HG02970 (cell line): Measurements from ENCODE around the gene SIT1.

Source experiments
- ATAC-seq: cut with Tn5 transposase; IDR thresholded peaks from one replicate; pipeline ENCODE4 v1.9.1; 2021; ENCODE audit warnings: mild to moderate bottlenecking, moderate library complexity, moderate number of reproducible peaks; ENCODE audit not compliant: unreplicated experiment, low FRiP score

Gene SIT1

DNA sequence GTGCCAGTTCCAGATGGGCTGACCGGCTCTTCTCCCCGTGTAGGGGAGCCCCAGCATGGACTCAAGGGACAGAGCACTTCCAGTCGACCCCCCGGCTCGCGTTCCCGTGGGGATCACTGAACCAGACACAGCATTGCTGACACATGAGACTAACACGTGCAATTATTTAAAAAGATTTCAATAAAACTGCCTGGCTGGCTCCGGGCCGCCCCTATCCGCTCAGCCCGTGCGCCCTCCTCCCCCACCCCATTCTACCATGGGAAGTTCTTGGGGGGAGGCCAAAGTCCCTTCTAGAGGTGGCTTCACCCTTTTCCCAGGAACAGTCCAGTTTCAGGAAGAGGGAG is 40.9 kb downstream of the SIT1 start:
- no peak for ATAC-seq

DNA sequence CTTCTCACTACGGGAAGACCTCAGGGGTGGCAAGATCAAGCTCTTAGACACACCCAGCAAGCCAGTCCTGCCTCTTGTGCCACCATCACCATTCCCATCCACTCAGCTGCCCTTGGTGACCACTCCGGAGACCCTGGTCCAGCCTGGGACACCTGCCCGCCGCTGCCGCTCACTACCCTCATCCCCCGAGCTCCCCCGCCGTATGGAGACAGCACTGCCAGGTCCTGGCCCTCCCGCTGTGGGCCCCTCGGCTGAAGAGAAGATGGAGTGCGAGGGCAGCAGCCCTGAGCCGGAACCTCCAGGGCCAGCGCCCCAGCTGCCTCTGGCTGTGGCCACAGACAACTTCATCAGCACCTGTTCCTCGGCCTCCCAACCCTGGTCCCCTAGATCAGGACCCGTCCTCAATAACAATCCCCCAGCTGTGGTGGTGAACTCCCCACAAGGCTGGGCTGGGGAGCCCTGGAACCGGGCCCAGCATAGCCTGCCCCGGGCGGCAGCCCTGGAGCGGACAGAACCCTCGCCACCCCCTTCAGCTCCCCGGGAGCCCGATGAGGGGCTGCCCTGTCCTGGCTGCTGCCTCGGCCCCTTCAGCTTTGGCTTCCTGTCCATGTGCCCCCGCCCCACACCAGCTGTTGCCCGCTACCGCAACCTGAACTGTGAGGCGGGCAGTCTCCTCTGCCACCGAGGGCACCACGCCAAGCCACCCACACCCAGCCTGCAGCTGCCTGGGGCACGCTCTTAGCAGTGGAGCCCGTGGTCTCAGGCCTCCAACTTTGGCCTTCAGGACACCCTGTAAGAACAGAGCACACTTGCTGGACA is 41.5 kb downstream of the SIT1 start:
- ATAC-seq: no peak

DNA sequence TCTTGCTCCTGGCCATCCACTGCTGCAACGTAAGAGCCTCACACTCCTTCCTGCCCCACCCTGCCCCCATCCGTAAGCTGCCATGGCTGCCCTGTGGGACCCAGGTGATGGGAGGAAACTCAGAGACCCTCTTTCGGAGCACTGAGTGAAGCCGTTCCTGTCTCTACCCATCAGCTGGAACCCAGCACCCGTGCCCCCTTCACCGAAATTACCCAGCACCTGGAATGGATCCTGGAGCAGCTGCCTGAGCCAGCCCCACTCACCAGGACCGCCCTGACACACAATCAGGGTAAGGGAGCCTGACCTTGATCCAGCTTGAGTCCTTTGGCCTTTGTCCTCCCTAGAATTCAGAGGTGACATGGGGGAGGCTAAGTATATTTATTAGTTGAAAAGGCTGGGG is 42.5 kb downstream of the SIT1 start:
- no peak for ATAC-seq

DNA sequence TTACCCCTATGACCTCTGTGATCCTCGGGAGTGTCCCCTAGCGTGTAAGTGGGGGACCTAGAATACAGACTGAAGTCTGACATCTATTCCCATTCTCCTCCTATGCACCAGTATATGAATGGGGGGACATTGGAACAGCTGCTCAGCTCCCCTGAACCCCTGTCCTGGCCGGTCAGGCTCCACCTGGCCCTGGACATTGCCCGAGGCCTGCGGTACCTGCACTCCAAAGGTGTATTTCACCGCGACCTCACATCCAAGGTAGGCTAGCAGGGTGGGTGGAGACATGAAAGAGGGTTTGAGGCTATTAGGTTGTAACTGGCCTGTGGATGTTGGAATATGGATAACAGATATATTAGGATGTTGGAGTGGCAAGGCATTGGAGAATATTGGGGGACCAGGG is 44.0 kb downstream of the SIT1 start:
- no peak for ATAC-seq

DNA sequence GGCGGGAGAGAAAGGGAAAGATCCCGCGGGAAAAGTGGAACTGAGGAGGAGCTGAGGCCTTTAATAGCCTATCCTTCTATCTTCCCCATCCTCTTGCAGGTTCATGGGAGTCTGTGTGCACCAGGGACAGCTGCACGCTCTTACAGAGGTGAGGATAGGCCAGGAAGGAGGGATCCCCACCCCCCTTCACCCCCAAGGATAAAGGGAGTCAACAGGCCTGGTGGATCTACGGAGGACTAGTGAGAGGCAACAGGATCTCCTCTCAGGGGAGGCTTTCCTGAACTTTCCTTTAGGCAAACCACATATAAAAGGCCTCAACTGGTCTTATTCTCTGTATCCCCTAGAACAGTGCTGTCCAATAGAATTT is 44.6 kb downstream of the SIT1 start:
- ATAC-seq: no peak

DNA sequence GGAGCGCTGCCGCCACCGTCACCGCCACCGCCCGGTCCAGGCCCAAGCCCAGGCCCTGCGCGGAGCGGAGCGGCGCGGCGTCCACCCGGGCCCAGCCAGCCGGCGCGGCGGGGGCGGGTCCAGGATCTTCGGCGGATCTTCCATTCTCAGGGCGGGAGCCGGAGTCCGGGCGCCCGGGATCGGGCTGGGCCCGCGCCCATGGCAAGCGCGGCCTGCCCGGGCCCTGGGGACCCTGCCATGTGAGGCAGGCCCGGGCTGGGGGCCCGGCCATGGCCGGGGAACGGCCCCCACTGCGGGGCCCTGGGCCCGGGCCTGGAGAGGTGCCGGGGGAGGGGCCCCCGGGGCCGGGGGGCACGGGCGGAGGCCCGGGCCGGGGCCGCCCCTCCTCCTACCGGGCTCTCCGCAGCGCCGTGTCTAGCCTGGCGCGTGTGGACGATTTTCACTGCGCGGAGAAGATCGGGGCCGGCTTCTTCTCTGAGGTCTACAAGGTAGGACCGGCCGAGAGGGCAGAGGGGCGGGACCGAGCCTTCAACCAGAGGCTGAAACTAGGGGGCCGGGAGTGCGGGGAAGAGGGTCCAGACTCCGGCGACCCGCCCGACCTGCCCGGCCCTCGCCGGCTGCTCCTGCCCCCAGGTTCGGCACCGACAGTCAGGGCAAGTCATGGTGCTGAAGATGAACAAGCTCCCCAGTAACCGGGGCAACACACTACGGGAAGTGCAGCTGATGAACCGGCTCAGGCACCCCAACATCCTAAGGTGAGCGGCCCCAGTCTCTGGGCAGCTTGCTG is 45.2 kb downstream of the SIT1 start:
- ATAC-seq: peak; percentile 0

DNA sequence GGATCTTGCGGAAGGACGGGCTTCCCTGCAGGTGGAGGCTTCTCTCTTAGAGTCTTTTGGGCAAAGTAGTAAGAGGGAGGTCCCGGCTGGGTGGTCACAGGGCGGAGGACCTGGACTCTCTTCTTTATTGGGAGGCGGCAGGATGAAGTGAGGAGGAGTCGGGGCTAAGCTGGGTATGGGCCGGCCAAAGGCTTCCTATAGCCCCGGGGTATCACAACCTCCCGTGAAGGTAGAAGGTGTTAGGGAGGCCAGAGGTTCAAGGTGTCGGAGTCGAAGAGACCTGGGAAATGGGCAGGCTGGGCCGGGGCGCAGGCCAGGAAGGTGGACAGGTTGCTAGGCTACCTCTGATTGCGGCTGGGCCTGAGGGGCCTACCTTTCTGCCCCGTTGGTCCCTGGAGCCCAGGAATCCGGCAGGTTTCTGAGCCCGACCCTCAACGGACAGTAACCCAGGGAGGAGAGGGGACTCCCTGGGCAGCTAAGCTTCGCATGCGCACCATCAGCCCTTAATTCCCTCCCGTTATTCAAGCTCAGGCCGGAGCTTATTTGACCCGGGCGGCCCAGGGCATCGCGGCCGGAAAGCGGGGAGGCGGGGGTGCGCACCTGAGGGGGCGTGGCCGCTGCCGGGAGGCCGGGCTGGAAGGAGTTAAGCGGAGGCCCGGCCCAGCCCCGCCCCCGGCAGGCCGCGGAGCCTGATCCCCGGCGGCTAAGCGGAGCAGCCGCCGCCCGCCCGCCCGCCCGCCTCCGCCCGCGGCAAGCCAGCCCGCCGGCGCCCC is 46.0 kb downstream of the SIT1 start, which contains the start of gene TESK1:
TSS of gene TESK1 (plus strand) at position 685 of the 773 bp plus-strand sequence. CDS start 358 bp downstream, outside the sequence.
- peak; percentile 42 for ATAC-seq

DNA sequence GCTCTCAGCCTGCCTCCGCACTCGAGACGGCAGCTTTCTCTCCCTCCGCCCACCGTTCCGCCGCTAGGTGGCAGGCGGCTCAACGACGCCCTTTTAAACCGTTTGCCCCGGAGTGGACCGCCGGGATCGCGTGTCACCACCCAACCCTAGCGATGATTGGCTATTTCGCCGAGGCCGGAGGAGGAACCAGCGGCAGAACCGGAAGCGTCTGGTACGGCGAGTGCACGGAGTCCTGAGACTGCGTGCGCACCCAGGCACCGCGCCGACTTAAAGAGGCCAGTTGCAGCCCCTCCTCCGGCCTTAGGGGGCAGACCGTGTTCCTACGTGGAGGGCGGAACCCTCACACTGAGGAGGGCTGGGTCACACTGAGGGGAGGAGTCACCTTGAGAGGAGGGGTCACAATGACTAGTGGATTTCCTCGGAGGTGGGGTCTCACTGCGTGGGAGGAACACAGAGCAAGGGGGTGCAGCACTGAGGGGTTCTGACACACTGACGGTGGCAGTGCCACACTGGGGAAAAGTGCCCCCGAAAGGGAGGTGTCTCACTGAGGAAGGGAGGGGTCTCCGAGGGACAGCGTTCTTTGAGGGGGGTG is 46.6 kb downstream of the SIT1 start:
- ATAC-seq: peak; percentile 86

DNA sequence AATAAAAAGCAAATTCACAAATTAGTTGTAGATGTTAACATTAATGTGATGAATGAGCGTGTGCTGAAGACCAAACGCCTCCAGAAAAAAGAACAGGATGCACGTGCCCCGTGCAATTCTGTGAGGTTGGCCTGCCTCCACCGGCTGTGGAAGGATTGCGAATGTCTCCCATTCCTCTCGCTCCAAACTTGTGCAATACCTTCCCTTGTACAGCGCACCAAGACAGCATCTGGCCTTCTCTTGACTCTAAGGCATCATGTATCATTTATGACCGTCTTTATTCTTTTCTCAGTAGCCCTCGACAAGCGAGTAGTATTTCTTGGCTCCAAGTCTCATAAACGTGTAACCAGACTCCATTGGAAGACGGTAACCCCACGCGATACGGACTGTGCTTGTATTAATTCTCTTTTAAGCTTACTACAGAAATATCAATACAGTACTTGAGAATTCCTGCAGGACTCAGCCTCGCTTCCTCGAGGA is 47.2 kb downstream of the SIT1 start:
- ATAC-seq: no peak

DNA sequence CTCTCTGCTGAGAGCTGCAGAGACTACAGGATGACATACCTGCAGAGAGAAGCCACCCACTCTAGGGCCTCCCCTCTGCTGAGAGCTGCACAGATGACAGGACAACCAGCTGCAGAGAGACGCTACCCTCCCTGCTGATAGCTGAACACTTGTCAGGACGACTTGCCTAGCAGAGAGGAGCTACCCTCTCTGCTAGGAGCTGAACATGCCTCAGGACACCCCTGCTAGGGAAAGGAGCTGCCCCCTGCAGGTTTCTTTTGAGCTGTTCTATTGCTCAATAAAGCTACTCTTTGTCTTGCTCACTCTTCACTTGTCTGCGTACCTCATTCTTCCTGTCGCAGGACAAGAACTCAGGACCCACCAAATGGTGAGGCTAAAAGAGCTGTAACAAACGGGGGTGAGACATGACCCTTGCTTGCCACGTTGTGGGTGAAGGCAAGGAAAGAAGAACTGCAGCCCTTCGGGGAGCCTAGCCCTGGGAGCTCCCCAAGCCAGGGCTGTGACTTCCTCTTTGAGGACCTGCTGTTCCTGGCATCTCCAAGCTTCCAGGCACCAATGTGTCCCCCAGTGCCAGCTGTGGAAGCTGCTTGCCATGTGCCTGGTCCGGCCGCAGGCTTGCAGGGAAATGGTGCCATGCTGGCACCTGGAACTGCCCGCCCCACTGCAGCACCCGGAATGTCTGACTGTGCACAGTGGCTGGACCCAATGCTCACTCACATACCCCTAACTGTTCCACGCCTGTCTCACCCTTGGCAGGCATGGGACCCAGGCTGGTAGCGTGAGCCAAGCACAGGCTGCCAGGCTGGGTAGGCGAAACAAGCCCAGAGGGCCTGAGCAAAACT is 50.7 kb downstream of the SIT1 start:
- no peak for ATAC-seq
